Fibroblast of lung (primary cell): ENCODE data around the gene CD2AP.

Experiments
- EZH2 ChIP-seq: IDR thresholded peaks from 2 replicates; pipeline ENCODE4 v1.5.1; 2012; ENCODE audit warnings: low read length, control low read depth, mild to moderate bottlenecking; ENCODE audit errors: missing control alignments
- TF ChIP-seq, protein P1 (sequence below), 2 donors: IDR thresholded peaks in 1 of 2; conservative IDR thresholded peaks in 1 of 2; 1 replicate in 1 of 2; 2 replicates in 1 of 2; pipeline ENCODE4 v1.5.1; 2011 to 2012; ENCODE audit warnings: low read length in 2 of 2, control low read depth in 1 of 2, inconsistent platforms in 1 of 2, low read depth in 1 of 2, mild to moderate bottlenecking in 1 of 2

- TF ChIP-seq, protein P1, sequence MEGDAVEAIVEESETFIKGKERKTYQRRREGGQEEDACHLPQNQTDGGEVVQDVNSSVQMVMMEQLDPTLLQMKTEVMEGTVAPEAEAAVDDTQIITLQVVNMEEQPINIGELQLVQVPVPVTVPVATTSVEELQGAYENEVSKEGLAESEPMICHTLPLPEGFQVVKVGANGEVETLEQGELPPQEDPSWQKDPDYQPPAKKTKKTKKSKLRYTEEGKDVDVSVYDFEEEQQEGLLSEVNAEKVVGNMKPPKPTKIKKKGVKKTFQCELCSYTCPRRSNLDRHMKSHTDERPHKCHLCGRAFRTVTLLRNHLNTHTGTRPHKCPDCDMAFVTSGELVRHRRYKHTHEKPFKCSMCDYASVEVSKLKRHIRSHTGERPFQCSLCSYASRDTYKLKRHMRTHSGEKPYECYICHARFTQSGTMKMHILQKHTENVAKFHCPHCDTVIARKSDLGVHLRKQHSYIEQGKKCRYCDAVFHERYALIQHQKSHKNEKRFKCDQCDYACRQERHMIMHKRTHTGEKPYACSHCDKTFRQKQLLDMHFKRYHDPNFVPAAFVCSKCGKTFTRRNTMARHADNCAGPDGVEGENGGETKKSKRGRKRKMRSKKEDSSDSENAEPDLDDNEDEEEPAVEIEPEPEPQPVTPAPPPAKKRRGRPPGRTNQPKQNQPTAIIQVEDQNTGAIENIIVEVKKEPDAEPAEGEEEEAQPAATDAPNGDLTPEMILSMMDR (conservative IDR thresholded peaks at IDR 0.05 in 1 of 2, IDR thresholded peaks at IDR 0.05 in 1 of 2; ENCODE audit: low read depth in 1 of 2, low read length in 2 of 2), result no peak
- TF ChIP-seq EZH2, result no peak
These were observed 74.1 kb downstream of the CD2AP start for GRCh38 chr6:47551670-47552069.
